NCI-H2196 (cell line): ENCODE measurements around the gene BLVRB.
"Not testable (repeated sequence)": the region's sequence is repeated elsewhere in the genome, so short reads cannot be mapped to it uniquely, and the experiment has no call there.

Experiments used
- DNase-seq: peaks from one replicate; lab custom pipeline; 2025; ENCODE audit not compliant: unreplicated experiment; lab: John Stamatoyannopoulos, UW

Gene BLVRB

GRCh38 chr19:40489882-40490230, 24.3 kb upstream of the BLVRB start:
- DNase-seq = no peak

- no peak for DNase-seq
Measured at GRCh38 chr19:40486017-40486416, 20.5 kb upstream of the BLVRB start.

- DNase-seq = not testable (repeated sequence)
Measured at GRCh38 chr19:40475878-40476644, 10.5 kb upstream of the BLVRB start.

GRCh38 chr19:40474737-40475136, 9.2 kb upstream of the BLVRB start:
- no peak for DNase-seq

GRCh38 chr19:40472516-40472915, 7.0 kb upstream of the BLVRB start:
- no peak for DNase-seq

- DNase-seq = no peak
Measured at GRCh38 chr19:40471111-40471510, 5.6 kb upstream of the BLVRB start.

- DNase-seq = no peak
Measured at GRCh38 chr19:40469011-40469410, 3.5 kb upstream of the BLVRB start.

GRCh38 chr19:40466985-40467734, 1.6 kb upstream of the BLVRB start, which contains the start of gene SPTBN4:
Gene SPTBN4 (plus strand): TSS chr19:40467001. CDS start chr19:40472622, 5,621 bp downstream.
- no peak for DNase-seq

GRCh38 chr19:40466219-40466984, 857 bp upstream of the BLVRB start:
- no peak for DNase-seq

GRCh38 chr19:40465025-40465556, 454 bp downstream of the BLVRB start:
- DNase-seq = no peak

- peak; percentile 88 for DNase-seq
Measured at GRCh38 chr19:40464059-40465024, 1.2 kb downstream of the BLVRB start.

- DNase-seq = not testable (repeated sequence)
Measured at GRCh38 chr19:40463587-40464037, 1.9 kb downstream of the BLVRB start.

- no peak for DNase-seq
Measured at GRCh38 chr19:40461669-40462221, 3.8 kb downstream of the BLVRB start.

- no peak for DNase-seq
Measured at GRCh38 chr19:40460185-40460584, 5.4 kb downstream of the BLVRB start.

- no peak for DNase-seq
Measured at GRCh38 chr19:40458597-40458974, 7.0 kb downstream of the BLVRB start.

GRCh38 chr19:40457953-40458596, 7.5 kb downstream of the BLVRB start:
- no peak for DNase-seq

- DNase-seq = no peak
Measured at GRCh38 chr19:40457048-40457447, 8.5 kb downstream of the BLVRB start.

- not testable (repeated sequence) for DNase-seq
Measured at GRCh38 chr19:40453943-40454342, 11.6 kb downstream of the BLVRB start.

GRCh38 chr19:40453151-40453735, 12.3 kb downstream of the BLVRB start:
- no peak for DNase-seq
